Keratinocyte (primary cell): Measurements from ENCODE around the gene EEF1AKMT2.

Experiments used
- CTCF ChIP-seq, 3 experiments: IDR thresholded peaks in 1 of 3; conservative IDR thresholded peaks in 1 of 3; optimal IDR thresholded peaks in 1 of 3; 2 replicates in 2 of 3; 3 replicates in 1 of 3; pipeline versions ENCODE3 to v1.5.1; 2011; ENCODE audit warnings: low read length in 3 of 3, mild to moderate bottlenecking in 3 of 3, moderate library complexity in 2 of 3, control low read depth in 1 of 3, inconsistent platforms in 1 of 3; ENCODE audit not compliant: insufficient read depth in 2 of 3; ENCODE audit errors: extremely low read depth in 1 of 3
- EZH2 ChIP-seq: IDR thresholded peaks from one replicate; pipeline ENCODE4 v1.6.1; 2012; ENCODE audit warnings: inconsistent platforms, mild to moderate bottlenecking, low read length, moderate library complexity

- TF ChIP-seq CTCF (optimal IDR thresholded peaks at IDR 0.05 in 1 of 3, IDR thresholded peaks at IDR 0.05 in 1 of 3, conservative IDR thresholded peaks at IDR 0.05 in 1 of 3; ENCODE audit: extremely low read depth in 1 of 3, insufficient read depth in 2 of 3, low read length in 3 of 3) (no peak), EZH2 (no peak)
Observed at GRCh38 chr10:124826262-124826661, 34.6 kb upstream of the EEF1AKMT2 start.
